ENCODE results near the gene UNC13B. TPM values are rescaled to one million over a fixed set of nuclear protein-coding genes. Genes with fewer than 3 reads are reported as not detected.

Gene UNC13B
- total RNA-seq (10 to 100 TPM; 10.5 to 12.9 (median 11.5) TPM), polyA plus RNA-seq (1 to 10 TPM; 7.0 to 8.1 (median 7.8) TPM)
- long read RNA-seq, donor 1, partial matches to known transcripts = 4 of 5 reads
- long read RNA-seq, donor 1, other reads (novel, unspliced or antisense) = 1 of 5 reads
- long read RNA-seq, donor 2, partial matches to known transcripts = 10 of 10 reads
- long read RNA-seq, donor 2, other reads (novel, unspliced or antisense) = 0 of 10 reads

GRCh38 chr9:35161713-35162604 lies at the start of gene UNC13B:
Gene UNC13B, plus strand, starts transcription at chr9:35162009. Its CDS starts 275 bp downstream, at chr9:35162284.
- intact Hi-C loops (cut with DNase I) = loop anchor here (1.0 to 5.0 kb wide), 3 partner anchors 45 to 71 kb away; partner anchors contain the start of gene ATOSB (in 1 of the 2)
- peak; percentile 98 to 99 (median 98) for ATAC-seq
- H3K36me3 ChIP-seq (ENCODE audit: insufficient read depth in 1 of 2, low read depth in 1 of 2) = no peaks in the 10 kb centered on the region

GRCh38 chr9:35112257-35113020 lies 49.4 kb upstream of the UNC13B start:
- H3K36me3 ChIP-seq (ENCODE audit: insufficient read depth in 1 of 2, low read depth in 1 of 2) = peaks cover 0 to 13% of the 10 kb centered on the region in 2 donors
- peak overlapping the region; percentile 98 for H3K27ac ChIP-seq
- H3K4me1 ChIP-seq = peaks cover 24% of the 10 kb centered on the region
- H3K4me3 ChIP-seq = no peak overlapping the region
- H3K9me3 ChIP-seq = no peaks in the 10 kb centered on the region
- ATAC-seq (no peak), DNase-seq (peak; percentile 46 to 73)
- no peaks in the 10 kb centered on the region for H3K27me3 ChIP-seq (ENCODE audit: insufficient read depth in 3 of 3, low read length in 2 of 3)
- WGBS, 3 donors = 76 to 77% (median 76%) methylated on average over 3 of the region's 3 CpGs
- TF ChIP-seq, protein P1, sequence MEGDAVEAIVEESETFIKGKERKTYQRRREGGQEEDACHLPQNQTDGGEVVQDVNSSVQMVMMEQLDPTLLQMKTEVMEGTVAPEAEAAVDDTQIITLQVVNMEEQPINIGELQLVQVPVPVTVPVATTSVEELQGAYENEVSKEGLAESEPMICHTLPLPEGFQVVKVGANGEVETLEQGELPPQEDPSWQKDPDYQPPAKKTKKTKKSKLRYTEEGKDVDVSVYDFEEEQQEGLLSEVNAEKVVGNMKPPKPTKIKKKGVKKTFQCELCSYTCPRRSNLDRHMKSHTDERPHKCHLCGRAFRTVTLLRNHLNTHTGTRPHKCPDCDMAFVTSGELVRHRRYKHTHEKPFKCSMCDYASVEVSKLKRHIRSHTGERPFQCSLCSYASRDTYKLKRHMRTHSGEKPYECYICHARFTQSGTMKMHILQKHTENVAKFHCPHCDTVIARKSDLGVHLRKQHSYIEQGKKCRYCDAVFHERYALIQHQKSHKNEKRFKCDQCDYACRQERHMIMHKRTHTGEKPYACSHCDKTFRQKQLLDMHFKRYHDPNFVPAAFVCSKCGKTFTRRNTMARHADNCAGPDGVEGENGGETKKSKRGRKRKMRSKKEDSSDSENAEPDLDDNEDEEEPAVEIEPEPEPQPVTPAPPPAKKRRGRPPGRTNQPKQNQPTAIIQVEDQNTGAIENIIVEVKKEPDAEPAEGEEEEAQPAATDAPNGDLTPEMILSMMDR (IDR thresholded peaks at IDR 0.05) = no peak
- intact Hi-C loops (cut with DNase I) = loop anchor here (10.0 kb wide), 2 partner anchors 262 to 272 kb away; no protein-coding TSS in a partner anchor

More at GRCh38 chr9:35161713-35162604, at the start of gene UNC13B:
- H3K4me1 ChIP-seq = peaks cover 24% of the 10 kb centered on the region
- peak within 1 kb of the TSS; percentile 80 for H3K4me3 ChIP-seq
- no peaks in the 10 kb centered on the region for H3K27me3 ChIP-seq (ENCODE audit: insufficient read depth in 3 of 3, low read length in 2 of 3)
- WGBS, 3 donors = 0 to 1% (median 0%) methylated on average over 58 to 70 of the region's 70 CpGs
- TF ChIP-seq, protein P1 (IDR thresholded peaks at IDR 0.05) = peak; percentile 19
- H3K9me3 ChIP-seq = no peaks in the 10 kb centered on the region
- peak within 1 kb of the TSS; percentile 95 for H3K27ac ChIP-seq
- peak; percentile 95 to 97 for DNase-seq

GRCh38 chr9:35114113-35114839 lies 47.5 kb upstream of the UNC13B start:
- DNase-seq = peak; percentile 79 to 86
- no peak for ATAC-seq
- peaks cover 24% of the 10 kb centered on the region for H3K4me1 ChIP-seq
- peak overlapping the region; percentile 68 for H3K4me3 ChIP-seq
- peak overlapping the region; percentile 75 for H3K27ac ChIP-seq
- TF ChIP-seq, protein P1 (IDR thresholded peaks at IDR 0.05) = no peak
- 28 to 40% (median 29%) methylated on average over 5 of the region's 5 CpGs for WGBS, 3 donors
- no peaks in the 10 kb centered on the region for H3K27me3 ChIP-seq (ENCODE audit: insufficient read depth in 3 of 3, low read length in 2 of 3)
- intact Hi-C loops (cut with DNase I) = loop anchor here (10.0 kb wide), 2 partner anchors 261 to 271 kb away; no protein-coding TSS in a partner anchor
- H3K9me3 ChIP-seq = no peaks in the 10 kb centered on the region
- H3K36me3 ChIP-seq (ENCODE audit: insufficient read depth in 1 of 2, low read depth in 1 of 2) = no peaks in the 10 kb centered on the region

Data from psoas muscle (tissue), 8 donors.